Stimulated activated naive CD4-positive, alpha-beta T cell (primary cell): Measurements from ENCODE around the gene SYNJ1.
"Not testable (repeated sequence)": the region's sequence is repeated elsewhere in the genome, so short reads cannot be mapped to it uniquely, and the experiment has no call there.

Experiments
- DNase-seq, 6 experiments: peaks; one replicate each; lab custom pipeline; 2025; lab: John Stamatoyannopoulos, UW

The SYNJ1 gene

DNA sequence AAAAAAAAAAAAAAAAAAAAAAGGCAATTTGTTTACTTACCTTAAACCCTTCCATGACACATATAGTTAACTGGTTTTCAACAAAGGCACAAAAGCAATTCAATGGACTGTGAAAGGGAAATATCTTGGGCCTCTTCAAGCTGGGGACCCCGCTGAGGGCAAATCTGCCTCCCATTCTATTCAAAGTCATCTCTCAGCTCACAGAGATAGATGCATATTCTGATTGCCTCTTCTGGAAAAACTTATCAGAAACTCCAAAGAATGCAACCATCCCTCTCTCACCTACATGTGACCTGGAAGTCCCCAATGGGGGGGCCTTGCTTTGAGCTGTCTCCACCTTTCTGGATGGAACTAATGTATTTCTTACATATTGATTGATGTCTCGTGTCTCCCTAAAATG is 12.1 kb upstream of the SYNJ1 start:
- no peak for DNase-seq

DNA sequence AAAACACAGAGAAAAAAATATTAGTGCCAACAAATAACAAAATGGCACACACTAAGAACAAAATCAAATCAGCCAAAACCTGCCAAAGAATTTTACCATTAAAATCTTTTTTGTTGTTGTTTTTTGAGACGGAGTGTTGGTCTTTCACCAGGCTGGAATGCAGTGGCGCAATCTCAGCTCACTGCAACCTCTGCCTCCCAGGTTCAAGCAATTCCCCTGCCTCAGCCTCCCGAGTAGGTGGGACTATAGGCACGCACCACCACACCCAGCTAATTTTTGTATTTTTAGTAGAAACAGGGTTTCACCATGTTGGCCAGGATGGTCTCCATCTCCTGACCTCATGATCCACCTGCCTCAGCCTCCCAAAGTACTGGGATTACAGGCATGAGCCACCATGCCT is 8.3 kb upstream of the SYNJ1 start:
- DNase-seq: not testable (repeated sequence)

DNA sequence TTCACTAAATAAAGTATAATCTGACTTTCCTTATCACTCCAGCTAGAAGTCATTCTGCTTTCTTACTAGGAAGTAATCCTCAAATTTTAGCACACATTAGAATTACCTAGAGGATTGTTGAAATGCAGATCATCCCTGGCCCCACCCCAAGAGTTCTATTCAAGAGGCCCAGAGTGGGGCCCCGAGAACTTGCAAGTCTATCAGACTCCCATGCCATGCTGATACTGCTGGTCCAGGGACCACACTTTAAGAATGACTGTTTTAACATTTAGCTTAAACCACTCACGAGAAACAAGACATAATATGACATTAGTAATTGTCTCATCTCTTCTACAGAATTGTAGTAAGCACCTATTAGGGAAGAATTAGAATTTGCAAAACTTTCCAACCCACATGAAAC is 7.7 kb upstream of the SYNJ1 start:
- DNase-seq: no peak

DNA sequence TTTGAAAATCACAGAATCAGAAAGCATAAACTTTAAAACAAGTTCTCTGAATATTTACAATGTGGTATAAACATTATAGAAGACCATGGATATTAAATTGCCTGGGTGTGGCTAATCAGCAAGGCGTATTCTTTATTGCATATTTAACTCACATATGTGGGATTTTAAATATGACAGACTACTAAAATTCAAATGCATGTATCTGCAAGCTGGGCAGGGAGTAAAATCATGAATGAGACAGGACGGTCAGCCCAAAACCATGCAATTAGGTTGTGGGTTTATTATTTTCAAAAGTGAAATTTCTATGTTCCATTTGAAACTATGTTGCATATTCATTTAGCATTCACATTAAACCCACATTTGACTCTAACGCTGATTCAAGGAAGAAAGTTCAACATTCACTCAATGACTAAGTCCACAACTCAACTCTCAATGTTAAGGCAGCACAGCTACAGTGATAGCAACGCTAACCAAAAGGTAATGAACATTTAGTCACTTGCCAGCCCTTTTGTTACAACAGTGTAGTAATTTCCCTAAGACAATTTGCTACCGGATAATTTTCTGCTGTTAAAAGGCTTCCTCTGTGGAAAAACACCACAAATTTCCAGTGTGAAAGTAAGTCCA is 6.3 kb upstream of the SYNJ1 start:
- no peak for DNase-seq

DNA sequence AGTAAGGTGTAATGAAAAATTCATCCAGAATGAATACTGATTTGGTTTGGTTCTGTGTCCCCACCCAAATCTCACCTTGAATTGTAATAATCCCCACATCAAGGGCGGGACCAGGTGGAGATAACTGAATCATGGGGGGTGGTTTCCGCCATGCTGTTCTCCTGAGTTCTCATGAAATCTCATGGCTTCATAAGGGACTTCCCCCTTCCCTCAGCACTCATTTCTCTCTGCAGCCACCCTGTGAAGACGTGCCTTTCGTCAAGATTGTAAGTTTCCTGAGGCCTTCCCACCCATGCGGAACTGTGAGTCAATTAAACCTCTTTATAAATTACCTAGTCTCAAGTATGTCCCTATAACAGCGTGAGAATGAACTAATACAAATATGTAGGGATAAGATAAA is 5.5 kb upstream of the SYNJ1 start:
- no peak for DNase-seq

DNA sequence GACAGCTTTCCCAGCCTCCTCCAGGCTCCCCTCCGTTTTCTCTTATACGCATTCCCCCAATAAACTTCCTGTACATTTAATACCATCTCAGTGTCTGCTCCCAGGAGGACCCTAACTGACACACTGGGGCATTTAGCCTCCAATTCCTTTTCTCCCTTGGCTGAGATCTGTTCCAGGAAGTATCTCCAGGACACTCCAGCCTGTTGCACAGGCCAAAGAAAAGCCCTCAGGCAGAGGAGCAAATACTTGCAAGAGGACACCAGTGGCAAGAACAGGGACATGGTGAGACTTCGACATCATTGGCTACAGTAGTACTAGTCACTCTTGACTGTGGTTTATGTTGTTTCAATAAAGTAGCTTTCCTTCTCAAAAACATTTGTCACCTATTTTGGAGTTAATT is 4.7 kb upstream of the SYNJ1 start:
- no peak for DNase-seq

DNA sequence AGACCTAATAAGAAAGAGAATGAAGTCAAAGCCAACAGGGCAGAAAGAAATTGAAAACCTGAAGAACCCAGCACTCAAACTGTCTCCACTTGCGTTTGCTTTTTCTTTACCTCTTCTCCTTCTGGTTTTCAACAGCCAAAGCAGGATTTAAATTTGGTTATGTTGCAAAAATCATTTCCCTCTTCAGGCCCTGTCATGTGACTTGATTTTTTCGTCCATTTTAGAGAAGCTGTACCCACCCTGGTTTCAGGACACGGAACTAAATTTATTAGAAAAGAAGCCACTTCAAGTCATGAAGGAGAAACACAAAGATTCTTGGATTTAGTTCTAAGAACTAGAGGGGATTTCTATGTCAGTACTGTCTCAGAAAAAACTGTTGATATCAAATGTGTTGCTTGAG is 1.0 kb upstream of the SYNJ1 start:
- DNase-seq: no peak

DNA sequence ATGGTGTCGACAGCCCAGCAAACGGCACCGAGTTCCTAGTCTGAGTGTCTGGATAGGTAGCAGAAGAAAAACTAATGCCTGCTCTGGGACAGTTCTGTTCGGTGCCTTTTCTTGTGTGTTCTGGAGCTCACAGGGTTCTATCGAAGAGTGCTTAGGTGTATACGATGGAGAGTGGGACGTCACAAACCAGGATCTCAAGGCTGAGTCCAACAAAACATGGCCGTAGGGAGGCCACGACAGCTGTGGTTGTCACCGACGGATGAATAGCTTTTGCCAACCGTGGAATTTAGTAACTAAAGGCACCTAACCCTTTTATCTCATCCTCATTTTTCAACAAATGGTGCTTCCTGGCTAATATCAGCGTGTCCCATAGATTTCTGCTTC is 635 bp upstream of the SYNJ1 start:
- DNase-seq: no peak

DNA sequence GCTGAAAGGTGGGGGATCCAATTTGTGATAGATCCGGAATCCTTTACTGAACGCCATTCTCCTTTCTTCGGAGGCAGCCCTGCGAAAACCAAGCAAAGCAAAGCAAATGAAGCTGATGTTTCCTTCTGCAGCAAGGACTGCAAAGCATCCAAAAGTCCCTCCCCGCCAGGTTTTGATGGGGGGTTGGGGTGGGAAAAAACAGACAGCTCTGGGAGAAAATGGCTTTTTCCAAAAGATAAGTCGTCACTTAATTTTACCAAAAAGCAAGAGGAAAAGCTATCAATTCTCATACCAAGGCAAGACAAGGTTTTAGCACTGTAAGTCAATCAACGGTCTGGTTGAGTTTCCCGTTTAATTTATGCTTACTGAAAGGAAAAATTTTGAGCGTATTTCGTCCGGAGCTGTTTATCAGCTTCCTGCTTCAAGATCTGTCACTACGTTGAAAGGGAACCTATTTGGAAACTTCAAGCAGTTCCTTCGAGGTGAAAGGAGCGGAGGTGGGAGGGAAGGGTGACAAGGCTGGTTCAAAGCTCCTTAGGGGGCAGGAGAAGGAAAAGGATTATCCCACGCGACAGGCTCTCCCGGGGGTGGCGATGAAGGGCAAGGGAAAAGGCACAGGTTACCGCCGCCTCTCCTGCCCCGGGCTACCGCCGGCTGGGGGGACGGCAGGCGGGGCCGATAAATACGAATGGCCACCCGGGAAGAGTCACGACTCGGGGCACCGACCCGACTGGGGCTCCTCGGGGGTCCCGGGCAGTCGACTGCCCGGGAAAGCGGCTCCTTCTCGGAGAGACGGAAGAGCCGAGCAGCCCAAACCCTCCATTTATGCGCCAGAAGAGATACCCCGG is 750 bp downstream of the SYNJ1 start:
- DNase-seq: peak in 4 of 6 experiments; percentile 25 to 46 (median 38)

DNA sequence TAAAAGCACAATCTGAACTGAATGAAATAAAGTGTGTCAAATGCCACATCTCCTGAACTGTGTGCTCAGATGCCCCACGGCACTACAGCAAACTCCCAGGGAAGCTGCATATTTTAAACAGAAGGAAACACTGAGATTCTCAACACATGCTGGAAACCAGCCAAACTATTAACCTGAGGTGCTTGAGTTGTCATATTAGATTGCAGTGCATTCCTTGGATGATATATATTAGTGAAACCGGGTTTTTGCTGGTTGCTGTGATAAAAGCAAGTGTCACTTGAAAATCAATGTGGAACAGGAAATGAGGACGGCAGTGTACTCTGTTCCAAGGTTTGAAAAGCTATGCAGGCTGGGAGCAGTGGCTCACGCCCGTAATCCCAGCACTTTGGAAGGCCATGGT is 8.7 kb downstream of the SYNJ1 start:
- no peak for DNase-seq

DNA sequence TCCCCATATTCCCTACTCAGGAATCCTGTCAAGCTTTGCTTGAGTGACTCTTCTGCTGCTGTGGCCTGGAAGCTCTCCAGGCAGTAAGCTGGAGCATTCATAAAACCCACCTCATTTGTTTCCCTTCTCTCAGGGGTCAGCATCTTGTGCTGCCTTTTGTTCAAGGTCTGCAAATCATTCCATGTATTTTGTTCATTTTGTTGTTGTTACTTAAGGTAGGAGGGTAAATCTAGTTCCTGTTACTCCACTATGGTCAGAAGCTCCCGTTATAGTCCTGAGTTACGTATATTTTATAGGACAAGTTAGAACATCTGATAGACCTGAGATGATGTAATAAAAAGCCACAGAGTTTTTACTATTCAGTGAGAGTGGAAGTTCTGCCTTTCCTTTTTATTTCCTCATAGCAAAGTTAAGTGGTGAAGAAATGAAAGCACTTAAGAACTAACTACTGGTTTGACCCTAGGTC is 9.9 kb downstream of the SYNJ1 start:
- no peak for DNase-seq

DNA sequence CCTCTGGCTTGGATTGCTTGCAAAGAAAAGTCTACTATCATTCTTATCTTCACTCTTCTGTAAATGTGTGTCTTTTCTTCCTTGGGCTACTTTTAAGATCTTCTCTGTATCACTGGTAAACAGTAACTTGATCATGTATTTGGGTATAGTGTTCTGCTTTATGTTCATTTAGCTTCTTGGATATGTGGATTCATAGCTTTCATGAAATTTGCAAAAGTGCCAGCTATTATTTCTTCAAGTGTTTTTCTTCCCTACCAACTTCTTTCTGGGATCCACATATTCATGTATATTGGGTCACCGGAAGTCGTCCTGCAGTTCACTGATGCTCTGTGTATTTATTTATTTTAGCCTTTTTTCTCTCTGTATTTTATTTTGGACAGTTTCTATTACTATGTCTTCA is 11.3 kb downstream of the SYNJ1 start:
- no peak for DNase-seq

DNA sequence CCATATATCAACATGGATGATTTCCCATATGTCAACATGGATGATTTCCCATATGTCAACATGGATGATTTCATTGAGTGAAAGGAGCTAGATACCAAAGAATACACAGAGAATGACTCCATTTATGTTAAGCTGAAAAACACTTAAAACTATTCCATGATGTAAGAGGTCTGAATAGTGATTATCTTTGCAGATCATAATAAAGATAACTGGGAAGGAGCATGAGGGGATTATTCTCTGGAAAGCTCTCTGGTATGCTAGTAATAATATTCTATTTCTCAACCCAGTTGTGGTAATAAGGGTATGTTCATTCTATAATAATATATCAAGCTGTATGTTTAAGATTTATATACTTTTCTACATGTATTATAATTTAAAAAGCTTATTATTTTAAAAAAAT is 14.1 kb downstream of the SYNJ1 start:
- no peak for DNase-seq

DNA sequence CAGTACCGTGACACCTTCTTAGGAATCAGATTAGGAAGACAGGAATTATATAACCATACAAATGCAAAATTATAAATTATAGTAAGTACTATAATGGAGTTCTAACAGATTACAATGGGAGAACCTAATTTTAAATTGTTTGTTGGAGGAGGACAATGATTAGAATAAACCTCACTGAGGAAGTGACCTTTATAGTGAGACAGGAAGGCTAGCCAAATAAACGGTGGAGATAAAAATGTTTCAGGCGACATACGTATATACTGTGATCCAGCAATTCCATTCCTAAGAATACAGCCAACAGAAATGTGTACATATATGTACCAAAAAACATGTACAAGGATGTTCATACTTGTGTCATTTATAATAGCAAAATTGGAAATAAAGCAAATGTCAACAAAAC is 15.2 kb downstream of the SYNJ1 start:
- no peak for DNase-seq

DNA sequence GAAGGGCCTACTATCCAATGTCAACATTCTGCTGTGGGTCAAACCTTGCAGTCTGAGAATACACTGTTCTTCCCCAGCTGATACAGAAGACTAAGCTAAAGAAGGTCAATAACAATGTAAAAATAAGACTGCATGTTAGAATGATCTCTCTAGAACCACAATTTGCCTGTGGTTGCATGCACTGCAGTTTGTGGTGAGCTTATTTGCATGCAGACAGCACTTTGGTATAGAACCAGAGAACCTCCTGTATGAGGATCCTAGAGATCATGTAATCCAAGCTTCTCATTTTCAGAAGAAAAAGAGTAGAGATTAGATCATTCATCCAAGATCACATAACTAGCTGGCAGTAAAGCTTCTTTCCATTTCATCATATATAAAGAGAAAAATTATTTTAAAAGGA is 15.8 kb downstream of the SYNJ1 start:
- peak in 1 of 6 experiments; percentile 1 for DNase-seq

DNA sequence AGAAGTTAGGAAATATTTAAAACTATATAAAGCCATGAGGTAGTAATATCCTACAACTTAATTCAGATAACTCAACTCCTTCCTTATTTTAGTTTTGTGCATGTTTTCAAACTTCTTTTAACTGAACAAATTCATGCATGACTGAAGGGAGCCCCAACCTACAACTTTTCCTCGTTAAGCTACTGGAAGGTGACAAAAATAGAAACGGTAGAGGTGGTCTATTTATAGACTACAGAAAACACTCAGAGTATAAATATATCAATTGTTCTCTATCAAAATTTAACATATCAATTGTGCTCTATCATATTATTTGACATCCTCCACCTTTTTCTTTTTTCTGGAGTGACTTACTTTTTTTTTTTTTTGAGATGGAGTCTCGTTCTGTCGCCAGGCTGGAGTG is 16.8 kb downstream of the SYNJ1 start:
- DNase-seq: no peak

DNA sequence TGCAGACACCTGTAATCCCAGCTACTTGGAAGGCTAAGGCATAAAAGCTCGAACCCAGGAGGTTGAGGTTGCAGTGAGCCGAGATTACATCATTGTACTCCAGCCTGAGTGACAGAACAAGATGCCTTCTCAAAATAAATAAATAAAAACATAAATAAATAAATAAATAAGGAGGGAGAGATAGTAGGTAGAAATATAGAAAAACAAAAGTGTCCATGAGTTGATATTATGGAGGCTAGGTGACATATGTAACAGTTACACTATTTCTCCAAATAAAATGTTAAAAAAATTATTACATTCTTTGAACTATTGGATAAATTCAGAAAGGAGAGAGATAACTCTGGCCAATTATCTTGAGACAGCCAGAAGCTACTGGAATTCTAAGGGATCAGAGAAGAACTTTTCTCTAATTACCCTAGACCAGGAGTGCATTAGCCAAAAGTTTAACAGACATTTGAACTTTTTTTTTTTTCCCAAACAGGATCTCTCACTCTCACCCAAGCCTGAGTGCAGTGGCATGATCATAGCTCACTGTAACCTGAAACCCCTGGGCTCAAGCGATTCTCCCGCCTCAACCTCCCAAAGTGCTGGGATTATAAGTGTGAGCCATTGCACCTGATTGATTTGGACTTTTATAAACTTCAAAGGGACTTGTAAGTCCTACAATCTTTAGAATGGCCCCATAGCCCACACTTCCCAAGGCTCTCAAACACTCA is 17.6 kb downstream of the SYNJ1 start:
- DNase-seq: no peak

DNA sequence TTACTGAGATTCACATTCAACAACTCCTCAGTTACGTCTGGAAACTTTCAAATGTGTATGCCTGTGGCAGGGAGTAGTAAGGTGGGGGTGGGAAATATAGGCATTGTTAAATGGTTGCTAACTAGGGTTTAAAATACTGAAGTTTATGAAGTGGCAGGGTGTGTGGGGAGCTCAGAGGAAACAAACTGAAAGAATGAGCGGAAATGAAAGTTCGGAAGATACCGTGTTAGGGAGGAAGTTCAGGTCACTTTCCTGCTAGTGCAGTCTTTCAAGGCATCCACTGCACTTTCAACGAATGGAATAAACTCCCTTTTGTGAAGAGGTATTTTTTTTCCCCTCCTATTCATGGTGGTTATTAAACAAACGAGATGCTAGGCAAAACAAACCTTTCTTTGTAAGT is 19.7 kb downstream of the SYNJ1 start:
- no peak for DNase-seq

DNA sequence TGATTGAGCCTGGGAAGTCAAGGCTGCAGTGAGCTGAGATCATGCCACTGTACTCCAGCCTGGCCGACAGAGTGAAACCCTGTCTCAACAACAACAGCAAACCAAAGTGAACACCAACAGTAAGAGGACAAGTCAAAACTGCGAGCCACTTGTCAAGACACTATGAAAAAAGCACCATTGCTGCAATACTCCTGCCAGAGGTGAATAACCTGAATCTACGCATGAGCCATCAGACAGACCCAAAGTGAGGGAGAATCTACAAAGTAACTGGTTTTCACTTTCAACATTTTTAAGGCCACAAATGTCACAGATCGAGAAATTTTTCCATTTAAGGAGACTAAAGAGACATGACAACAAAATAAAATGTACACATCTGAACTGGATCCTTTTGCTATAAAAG is 21.9 kb downstream of the SYNJ1 start:
- DNase-seq: no peak

DNA sequence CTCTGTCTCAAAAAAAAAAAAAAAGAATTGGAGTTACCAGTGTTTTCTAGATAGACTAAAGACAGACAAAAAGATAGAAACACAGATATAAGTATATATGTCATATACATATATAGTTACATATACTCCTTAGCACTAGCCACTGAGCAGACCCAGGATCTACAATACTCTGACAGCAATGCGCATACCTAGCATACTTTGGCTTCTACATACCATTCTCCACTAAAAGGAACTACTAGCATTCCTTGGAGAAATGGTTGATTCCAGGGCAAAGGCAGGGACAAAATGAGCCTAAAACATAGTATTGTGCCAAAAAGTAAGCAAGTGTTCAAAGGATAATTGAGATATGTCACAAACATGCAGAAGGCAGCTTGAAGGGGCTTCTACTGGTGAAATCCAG is 22.7 kb downstream of the SYNJ1 start:
- no peak for DNase-seq

DNA sequence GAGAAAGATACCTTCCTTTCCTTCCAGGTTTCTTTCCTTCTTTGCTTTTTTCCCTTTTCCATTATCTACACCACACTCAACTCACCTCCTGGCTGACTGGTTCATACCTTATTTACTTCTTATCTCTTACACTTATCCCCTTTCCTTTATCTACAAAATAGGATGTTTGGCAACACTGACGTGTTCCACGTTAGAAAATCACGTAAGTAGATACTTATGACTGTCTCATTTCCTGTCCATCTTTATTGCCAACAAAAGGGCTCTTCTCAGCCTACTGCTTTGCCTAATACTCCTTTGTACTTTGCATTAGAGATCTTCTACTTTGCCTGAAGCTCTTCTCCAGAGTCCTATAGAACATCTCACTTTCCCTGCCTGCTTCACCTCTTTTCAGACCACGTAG is 25.1 kb downstream of the SYNJ1 start:
- no peak for DNase-seq

DNA sequence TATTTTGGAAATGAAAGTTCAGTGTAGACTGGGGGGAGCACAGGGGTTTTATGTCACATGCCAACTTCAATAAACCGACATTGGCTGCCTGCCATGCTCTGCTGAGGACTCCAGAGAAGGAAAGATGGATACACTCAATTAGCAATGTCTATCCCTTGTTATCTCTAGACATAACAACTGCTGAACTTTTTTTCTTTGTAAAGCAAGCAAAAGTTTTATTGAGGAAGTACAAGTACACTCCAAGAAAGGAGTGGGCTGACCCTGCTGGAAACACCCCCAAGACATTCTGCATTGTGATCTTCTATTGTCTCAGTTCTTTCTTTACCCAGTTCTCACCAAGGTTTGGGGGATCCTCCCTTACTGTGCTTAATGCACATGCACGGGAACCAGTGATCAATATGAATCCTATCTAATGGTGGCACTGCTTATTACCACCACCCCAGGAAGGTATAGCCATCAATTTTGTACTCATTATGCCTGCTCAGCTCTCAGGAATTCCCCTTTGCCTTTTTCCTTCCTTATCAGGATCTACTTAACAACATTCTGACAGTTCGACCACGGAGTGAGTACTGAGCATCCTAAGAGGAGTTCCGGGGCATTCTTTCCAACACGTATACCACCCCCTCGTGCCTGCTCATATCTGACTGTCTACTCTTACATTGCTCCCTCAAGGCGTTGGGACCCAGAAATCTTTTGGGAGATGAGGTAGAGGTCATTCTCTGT is 28.7 kb downstream of the SYNJ1 start:
- no peak for DNase-seq
